Frontal cortex (tissue), 4 donors: ENCODE measurements around the gene AP1G1. TPM values are rescaled to one million over a fixed set of nuclear protein-coding genes. Genes with fewer than 3 reads are reported as not detected.
"Not testable (repeated sequence)": the region's sequence is repeated elsewhere in the genome, so short reads cannot be mapped to it uniquely, and the experiment has no call there.

ENCODE experiments used
- DNase-seq, 2 donors: peaks; one replicate each; pipeline ENCODE4 v3.0.0; 2012; ENCODE audit warnings: low spot score in 2 of 2
- FAIRE-seq: peaks from 2 replicates; lab custom pipeline; 2012; peaks lifted over from hg19 to GRCh38; lab: Jason Lieb, UNC
- total RNA-seq: library from RNA; depleted of rRNA; stranded (reverse); fragments of >200 nt; gene quantifications from one replicate; pipeline ENCODE4 v1.2.3, GENCODE V29; 2014
- donor health status: control.
- donor health status: control.
- donor health status: control.

AP1G1 gene
- total RNA-seq, 1 donor from 2014 or later: 90.9 TPM

DNA sequence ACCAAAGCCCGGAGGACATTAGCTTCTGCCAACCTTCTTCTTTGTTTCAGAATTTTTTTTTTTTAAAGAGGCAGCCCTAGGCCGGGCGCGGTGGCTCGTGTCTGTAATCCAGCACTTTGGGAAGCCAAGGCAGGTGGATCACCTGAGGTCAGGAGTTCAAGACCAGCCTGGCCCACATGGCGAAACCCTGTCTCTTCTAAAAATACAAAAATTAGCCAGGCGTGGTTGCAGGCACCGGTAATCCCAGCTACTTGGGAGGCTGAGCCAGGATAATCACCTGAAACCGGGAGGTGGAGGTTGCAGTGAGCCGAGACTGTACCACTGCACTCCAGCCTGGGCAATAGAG lies 8.5 kb upstream of the AP1G1 start:
- FAIRE-seq: not testable (repeated sequence)

DNA sequence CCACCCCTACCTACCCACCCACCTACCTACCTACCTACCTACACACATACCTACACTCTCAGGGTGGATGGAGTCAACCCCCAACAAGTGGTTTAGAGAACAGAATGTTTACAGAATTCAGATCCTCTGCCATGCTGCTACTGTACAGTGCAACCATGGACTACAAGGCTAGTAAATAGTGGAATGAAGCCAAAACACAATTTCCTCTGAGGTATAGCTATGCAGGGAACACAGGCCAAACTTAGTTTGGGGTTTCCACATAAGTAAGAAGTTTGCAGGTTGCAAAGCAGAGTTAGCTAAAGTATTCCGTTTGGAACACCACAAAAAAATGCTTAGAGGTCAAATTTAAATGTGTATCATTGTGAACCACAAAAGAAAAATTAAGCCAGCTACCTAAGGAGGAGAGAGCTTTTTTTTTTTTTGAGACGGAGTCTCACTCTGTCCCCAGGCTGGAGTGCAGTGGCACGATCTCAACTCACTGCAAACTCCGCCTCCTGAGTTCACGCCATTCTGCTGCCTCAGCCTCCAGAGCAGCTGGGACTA lies 2.7 kb upstream of the AP1G1 start:
- FAIRE-seq: no peak
- DNase-seq: no peak

More for the DNA sequence above, 8.5 kb upstream of the AP1G1 start:
- DNase-seq: not testable (repeated sequence)

DNA sequence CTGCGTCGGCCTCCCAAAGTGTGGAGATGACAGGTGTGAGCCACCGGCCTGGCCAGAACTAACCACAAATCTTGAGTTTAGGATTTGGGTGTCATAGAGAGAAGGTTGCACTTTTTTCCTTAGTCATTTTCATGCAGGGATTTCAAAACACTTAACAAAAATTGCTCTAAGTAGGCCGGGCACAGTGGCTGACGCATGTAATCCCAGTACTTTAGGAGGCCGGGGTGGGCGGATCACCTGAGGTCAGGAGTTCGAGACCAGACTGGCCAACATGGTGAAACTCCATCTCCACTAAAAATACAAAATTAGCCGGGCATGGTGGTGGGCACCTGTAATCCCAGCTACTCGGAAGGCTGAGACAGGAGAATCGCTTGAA lies 1.5 kb upstream of the AP1G1 start:
- DNase-seq, FAIRE-seq: not testable (repeated sequence)

DNA sequence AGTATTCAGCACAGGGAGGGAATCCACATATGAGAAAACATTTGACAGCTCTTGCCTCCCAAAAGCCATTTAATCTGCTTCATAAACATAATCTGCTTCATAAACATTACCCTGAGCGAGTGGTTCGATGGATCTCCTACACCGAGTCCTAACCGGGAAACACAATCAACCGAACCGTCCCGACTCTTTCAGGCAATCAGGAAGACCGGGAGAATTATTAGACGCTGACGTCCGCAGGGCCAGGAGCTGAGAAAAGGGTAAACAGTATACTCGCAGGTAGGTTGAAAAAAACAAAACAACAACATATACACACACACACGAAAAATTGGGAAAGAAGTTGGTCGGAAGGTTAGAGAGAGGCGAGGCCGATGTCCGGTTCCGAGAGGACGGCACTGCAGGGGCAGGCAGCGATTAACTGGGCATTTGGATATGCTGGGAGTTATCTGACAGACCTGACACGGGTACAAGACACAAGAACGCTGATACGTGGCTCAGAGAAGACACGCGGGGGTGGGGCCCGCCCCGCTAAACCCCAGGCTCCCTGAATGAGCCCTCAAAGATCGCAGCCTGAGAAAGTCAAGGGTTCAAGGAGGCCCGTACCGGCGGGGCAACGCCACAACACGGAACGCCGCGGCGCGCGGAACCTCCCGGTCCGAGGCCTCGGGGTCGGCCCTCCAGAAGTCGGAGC lies 585 bp downstream of the AP1G1 start:
- DNase-seq (peak; percentile 14 to 29), FAIRE-seq (no peak)

DNA sequence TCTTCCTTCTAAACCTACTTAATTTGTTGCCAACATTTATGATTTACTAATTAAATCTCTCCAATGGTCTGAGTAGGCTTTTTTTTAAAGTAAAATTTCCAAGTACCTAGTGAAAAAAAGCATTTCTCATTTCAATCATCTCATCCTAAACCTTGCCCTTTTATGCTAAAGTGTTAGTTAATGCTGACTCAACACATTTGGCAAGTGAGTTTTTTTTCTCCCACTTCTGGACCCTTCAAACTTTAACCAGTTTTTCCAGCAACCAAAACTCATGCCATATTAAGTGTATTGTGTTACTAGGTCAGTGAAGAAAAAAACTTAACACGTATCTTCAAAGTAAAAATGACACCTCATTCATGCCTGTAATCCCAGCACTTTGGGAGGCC lies 5.3 kb downstream of the AP1G1 start:
- FAIRE-seq (no peak), DNase-seq (no peak)

DNA sequence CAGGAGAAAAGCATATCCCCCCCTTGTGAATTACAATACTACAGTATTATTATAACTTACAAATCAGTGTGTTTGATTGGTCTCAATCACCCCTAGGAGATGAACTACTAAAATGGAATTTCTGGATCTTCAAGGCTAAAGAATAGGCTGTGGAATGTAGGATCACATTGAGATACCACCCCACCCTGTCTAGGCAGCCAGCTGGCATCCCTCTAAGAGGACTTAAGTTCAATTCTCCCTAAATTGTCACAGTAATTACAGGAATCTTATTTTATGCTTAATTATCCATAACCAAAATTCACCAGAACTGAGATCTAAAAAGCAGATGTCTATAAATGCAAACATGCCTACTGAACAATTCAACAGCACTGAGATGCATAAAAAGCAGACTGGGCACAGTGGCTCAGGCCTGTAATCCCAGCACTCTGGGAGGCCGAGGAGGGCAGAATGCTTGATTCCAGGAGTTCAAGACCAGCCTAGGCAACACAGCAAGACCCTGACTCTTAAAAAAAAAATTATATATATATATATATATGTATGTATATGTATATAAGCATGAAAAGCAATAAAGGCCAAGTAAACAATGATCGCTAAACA lies 12.0 kb downstream of the AP1G1 start:
- FAIRE-seq: no peak
- no peak for DNase-seq

DNA sequence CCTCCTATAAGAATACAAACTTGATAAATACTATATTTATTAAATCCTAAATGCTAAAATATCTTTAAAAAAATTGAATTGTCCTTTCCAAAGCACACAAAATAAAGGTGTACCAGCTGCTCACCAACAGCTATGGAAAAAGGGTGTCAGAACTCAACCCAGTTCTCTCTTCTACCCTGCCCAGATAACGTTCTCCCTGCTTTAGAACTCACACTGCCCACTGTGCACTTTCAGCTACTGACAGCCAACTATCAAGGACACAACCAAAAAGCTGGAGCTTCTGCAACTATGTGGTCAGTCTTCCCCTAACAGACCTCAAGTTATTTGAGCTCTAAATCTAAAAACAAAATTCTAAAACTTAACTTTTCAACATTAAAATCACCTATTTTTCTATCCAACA lies 13.7 kb downstream of the AP1G1 start:
- FAIRE-seq: no peak

DNA sequence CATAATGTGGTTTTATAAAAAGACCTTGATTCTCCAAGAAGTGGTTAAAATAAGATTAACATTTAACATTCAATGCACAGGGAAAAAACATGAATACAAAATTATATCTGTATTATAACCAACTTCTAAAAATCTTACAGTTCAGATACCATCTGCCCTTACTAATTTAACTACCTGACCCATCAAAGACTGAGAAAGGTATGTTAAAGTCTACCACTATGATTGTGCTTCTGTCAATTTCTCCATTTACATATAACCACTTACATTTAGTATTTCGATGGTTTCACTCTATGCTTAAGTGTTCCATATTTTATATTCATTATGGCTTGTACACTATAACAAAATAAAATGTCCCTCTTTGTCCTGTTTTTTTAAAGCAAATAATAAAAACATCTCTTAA lies 14.6 kb downstream of the AP1G1 start:
- DNase-seq: no peak

More for the DNA sequence above, 13.7 kb downstream of the AP1G1 start:
- DNase-seq: no peak

DNA sequence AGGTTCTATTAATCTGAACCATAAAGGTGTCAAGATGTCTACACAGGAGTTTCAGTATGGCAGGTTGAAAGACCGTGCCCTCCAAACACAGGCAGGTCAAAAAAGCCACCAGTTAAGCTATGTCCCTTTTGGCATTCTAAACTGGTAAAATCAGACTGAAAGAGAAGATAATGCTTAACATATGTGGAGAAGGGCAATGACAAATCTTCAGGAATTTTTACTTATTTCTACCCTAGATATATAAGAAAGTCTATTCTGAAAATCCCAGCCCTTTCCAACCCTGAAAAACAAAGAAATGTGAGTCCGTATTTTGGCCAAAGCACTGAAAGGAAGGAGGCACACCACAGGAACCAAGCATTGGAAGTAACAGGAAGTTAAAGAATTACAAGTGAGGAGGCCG lies 16.5 kb downstream of the AP1G1 start:
- no peak for FAIRE-seq
- no peak for DNase-seq

More for the DNA sequence above, 14.6 kb downstream of the AP1G1 start:
- FAIRE-seq: no peak

DNA sequence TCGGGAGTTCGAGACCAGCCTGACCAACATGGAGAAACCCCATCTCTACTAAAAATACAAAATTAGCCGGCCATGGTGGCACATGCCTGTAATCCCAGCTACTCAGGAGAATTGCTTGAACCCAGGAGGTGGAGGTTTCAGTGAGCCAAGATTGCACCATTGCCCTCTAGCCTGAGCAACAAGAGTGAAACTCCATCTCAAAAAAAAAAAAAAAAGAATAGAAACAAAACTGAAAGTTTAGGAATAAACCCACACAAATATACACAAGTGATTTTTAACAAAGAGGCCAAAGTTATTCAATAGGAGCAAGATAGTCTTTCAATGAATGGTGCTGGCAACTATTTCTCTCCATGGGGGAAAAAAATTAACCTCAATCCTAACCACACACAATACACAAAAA lies 18.3 kb downstream of the AP1G1 start:
- not testable (repeated sequence) for FAIRE-seq, DNase-seq

DNA sequence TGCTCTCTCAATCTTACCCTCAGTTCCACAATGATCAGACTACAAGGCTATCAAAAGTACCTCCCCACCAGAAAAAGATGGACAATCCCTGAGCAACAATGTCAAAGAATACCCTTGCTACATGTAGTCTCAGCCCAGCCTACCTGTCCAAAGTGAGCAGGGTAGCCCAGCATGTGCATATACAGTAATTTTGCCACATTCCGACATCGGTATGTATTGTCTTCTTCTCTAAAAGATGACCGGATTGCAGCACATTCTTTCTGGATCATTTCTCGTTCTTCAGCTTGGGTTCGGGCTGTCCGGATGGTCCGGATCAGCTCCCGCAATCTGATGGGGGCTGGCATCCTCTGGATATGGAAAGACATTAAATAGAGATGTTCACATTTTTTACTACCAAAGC lies 19.5 kb downstream of the AP1G1 start:
- no peak for FAIRE-seq

DNA sequence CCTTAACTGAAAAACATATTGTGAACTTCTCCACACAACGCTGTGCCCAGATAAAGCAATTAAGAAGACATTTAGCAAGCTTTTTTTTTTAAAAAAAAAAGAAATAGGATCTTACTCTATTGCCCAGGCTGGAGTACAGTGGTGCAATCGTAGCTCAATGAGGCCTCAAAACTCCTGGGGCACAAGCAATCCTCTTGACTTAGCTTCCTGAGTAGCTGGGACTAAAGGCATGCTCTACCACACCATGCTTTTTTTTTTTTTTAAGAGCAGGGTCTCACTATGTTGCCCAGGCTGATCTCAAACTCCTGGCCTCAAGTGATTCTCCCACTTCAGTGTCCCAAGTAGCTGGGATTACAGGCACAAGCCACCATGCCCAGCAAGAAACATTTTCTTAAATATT lies 20.1 kb downstream of the AP1G1 start:
- DNase-seq: no peak
- no peak for FAIRE-seq

More for the DNA sequence above, 19.5 kb downstream of the AP1G1 start:
- DNase-seq: no peak

DNA sequence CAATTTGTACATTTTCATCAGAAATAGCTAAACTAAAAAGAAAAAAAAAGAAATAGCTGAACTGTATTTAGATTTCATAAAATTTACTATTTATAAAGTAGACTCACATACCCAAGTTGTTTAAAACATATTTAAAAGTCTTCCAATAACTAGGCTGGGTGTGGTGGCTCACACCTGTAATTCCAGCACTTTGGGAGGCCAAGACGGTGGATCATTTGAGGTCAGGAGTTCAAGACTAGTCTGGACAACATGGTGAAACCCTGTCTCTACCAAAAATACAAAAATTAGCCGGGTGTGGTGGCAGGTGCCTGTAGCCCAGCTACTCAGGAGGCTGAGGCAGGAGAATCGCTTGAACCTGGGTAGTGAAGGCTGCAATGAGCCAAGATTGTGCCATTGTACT lies 23.5 kb downstream of the AP1G1 start:
- not testable (repeated sequence) for FAIRE-seq, DNase-seq

DNA sequence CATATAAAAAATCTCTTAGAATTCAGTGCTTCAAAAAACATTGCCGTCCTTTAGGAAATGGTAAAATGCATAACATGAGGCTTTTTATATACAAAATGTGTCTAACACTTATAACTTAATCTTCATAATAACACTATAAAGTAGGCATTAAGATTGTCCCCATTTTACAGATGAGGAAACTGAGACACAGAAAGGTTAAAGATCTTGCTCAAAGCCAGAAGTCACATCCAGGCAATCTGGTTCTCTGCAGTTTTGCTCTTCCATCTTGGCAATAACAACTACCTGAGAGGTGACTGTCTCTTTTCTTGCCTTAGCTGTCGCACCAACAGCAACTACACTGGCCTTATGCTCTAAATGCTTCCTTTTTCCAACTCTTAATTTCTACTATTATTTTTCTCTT lies 24.5 kb downstream of the AP1G1 start:
- DNase-seq (no peak), FAIRE-seq (no peak)

DNA sequence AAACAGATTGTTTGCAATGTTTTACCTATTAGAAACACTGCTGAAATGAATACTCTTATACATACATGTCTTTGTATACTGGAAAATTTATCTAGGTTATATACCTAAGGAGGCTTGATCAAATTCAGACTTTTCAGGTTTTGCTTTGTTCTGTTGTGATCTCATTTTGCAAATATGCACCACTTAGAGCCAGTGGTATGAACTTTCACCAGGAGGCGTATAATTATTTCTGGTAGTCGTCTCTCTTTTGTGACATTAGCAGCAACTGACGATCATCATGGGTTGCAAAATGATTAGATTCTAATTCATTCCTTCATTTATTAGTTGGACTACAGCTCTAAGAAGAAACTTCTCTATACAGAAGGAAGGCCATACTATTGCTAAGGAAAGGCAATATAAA lies 26.9 kb downstream of the AP1G1 start:
- DNase-seq: no peak
- no peak for FAIRE-seq

DNA sequence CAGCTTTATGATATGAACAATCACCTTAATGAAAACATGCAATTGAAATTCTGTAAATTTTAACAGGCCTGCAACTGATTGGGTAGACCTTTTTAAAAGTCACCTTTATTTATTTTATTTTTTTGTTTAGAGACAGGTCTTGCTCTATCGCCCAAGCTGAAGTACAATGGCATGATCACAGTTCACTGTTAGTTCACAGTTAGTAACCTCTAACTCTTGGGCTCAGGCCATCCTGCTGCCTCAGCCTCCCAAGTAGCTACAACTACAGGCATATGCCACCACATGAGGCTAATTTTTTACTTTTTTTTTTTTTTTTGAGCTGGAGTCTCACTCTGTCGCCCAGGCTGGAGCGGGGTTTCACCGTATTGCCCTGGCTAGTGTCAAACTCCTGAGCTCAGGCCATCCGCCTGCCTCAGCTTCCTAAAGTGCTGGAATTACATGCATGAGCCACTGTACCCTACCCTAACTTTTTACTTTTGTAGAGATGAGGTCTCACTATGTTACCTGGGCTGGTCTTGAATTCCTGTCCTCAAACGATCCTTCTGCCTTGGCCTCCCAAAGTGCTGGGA lies 28.0 kb downstream of the AP1G1 start:
- FAIRE-seq (no peak), DNase-seq (no peak)

DNA sequence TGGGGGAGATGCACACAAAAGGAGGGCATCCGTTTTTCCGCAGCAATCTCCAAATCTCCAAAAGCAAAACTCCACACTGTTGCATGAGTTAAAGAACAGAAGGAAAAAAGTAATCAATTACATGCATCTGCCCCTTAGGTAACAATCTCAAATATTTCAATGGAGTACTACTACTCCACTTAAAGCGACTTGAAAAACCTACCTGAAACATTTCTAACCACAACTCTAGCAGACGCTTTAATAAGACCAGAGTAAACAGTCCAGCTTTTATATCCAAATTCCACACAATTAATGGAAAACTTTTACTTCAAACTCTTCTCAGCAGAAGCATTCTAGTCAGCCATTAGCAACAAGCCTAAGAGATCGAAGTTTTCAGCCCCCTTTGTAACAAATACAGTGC lies 29.9 kb downstream of the AP1G1 start:
- DNase-seq (no peak), FAIRE-seq (no peak)

DNA sequence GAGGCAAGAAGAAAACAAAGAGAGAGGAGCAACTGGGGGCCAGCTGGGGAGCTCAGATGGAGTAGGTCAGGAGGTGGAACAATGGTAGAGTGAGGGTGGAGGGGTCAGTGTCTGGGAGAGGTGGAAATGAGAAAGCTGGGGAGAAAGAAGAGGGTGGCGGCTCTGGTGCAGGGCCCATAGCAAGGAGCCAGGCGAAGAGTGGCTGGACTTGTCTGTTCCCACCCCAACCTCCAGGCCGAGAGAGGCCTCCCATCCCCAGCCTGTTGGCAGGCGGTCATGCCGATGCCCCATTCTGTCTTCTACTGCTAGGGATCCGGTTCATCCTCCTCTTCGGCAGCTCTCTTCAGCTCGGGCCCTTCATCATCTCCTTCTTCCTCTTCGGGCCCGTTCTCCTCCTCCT lies 31.3 kb downstream of the AP1G1 start:
- no peak for DNase-seq
- no peak for FAIRE-seq

DNA sequence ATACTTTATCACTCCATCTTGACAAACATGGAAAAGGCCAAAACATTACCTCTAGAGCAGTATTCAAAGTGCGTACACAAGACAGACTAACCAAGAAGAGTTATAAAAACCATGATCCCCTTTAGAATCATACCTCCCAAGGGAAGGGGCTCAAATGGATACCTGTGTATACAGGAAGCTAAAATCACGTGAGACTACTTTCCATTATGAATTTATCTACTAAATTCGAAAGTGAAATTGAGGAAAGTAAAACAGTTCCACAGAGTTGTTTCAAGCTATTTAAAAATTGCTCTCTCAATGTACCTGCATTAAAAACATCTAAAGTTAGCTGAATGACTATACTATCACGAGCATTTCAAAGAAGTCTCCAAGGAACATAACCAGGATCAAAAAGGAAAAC lies 32.7 kb downstream of the AP1G1 start:
- FAIRE-seq: no peak

DNA sequence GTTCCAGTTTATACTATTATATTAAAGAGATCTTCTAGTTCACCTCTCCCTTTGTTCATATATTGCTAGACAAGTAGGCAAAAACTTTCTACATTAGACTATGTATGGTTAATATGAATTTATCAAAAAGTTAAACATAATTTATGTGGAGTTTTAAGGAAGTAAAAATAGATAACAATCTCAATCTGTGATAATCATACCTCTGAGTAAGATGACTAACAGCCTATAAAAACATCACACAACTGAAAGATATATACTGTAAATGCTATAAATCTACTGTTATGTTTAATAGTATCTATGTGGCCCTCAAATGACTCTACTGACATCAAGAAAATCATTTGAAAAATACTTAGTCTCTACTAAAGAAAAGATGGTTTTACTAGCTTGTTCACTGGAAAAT lies 37.1 kb downstream of the AP1G1 start:
- no peak for FAIRE-seq

More for the DNA sequence above, 32.7 kb downstream of the AP1G1 start:
- DNase-seq: no peak

DNA sequence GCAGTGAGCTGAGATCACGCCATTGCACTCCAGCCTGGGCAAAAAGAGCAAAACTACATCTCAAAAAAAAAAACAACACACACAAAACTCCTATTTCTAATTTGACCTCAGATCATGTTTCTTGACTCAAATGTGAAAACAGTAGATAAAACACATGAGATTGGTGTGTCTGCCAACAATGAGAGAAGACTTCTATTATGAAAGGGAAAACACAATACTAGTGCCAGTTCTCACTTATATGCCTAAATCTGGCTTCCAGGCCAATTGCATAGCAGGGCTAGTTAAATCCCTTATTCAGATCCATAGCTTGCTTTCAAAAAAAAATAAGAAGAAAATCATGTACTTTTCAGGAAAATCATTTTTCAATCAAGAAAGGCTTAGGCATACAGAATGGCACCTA lies 39.4 kb downstream of the AP1G1 start:
- FAIRE-seq (no peak), DNase-seq (no peak)

More for the DNA sequence above, 37.1 kb downstream of the AP1G1 start:
- DNase-seq: no peak
